ENCODE data around the gene EMX2.

DNA sequence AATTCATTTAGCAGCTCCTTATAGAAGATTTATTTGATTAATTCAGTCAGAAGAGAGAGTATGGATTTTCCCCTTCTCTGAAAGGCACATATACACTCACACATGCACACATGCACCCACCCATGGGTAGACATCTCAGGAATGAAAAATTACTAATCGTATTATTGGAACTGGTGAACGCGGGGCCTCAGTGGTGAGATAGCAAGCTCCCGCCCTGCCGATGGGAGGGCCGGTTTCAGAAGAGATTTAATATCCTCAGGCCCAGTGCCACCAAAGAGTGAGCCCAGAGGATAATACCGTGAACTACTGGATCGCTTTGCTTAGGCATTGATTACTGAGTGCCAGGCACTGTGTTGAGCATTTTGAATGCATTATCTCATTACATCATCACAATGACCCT, 38.0 kb upstream of the EMX2 start:
- TF ChIP-seq SUZ12 (IDR thresholded peaks at IDR 0.05) (no peak), BHLHE40 (IDR thresholded peaks at IDR 0.05; ENCODE audit: borderline replicate concordance) (no peak), FOXK2 (IDR thresholded peaks at IDR 0.05) (no peak), ZNF384 (IDR thresholded peaks at IDR 0.05) (no peak), FOXA1 (IDR thresholded peaks at IDR 0.05) (no peak), ELF4 (IDR thresholded peaks at IDR 0.05) (no peak), PKNOX1 (IDR thresholded peaks at IDR 0.05) (no peak), NFRKB (IDR thresholded peaks at IDR 0.05) (no peak), FOXM1 (IDR thresholded peaks at IDR 0.05; ENCODE audit: borderline replicate concordance) (no peak), HDGF (IDR thresholded peaks at IDR 0.05; ENCODE audit: borderline replicate concordance) (no peak), ARNT (IDR thresholded peaks at IDR 0.05) (no peak), L3MBTL2 (conservative IDR thresholded peaks at IDR 0.05) (no peak), LEF1 (IDR thresholded peaks at IDR 0.05; ENCODE audit: borderline replicate concordance) (no peak), CTBP1 (IDR thresholded peaks at IDR 0.05; ENCODE audit: borderline replicate concordance) (no peak)

Measured in HEK293T (cell line).